Vagina (tissue), 2 donors: Measurements from ENCODE around the gene DSCAML1.

Experiments used
- POLR2A ChIP-seq, 2 donors: fragments of 450-650 bp; IDR thresholded peaks; one replicate each; pipeline ENCODE4 v1.6.1; 2017; ENCODE audit warnings: antibody characterized with exemption in 2 of 2, mild to moderate bottlenecking in 2 of 2, moderate library complexity in 2 of 2
- POLR2AphosphoS5 ChIP-seq, 2 donors: sonication (generic); formaldehyde crosslinking; IDR thresholded peaks; one replicate each; pipeline ENCODE4 v1.9.0; 2017; ENCODE audit warnings: antibody characterized with exemption in 2 of 2, mild to moderate bottlenecking in 2 of 2, low read depth in 1 of 2; ENCODE audit not compliant: insufficient read depth in 1 of 2
- TF ChIP-seq, protein P1 (sequence below), 3 experiments: fragments of 450-650 bp in 2 of 3; fragments of 200-600 bp in 1 of 3; sonication (generic) in 1 of 3; IDR thresholded peaks; one replicate each; pipeline ENCODE4 v1.5.1; 2017 to 2019; ENCODE audit warnings: antibody characterized with exemption in 3 of 3, mild to moderate bottlenecking in 2 of 3, moderate library complexity in 2 of 3

DNA sequence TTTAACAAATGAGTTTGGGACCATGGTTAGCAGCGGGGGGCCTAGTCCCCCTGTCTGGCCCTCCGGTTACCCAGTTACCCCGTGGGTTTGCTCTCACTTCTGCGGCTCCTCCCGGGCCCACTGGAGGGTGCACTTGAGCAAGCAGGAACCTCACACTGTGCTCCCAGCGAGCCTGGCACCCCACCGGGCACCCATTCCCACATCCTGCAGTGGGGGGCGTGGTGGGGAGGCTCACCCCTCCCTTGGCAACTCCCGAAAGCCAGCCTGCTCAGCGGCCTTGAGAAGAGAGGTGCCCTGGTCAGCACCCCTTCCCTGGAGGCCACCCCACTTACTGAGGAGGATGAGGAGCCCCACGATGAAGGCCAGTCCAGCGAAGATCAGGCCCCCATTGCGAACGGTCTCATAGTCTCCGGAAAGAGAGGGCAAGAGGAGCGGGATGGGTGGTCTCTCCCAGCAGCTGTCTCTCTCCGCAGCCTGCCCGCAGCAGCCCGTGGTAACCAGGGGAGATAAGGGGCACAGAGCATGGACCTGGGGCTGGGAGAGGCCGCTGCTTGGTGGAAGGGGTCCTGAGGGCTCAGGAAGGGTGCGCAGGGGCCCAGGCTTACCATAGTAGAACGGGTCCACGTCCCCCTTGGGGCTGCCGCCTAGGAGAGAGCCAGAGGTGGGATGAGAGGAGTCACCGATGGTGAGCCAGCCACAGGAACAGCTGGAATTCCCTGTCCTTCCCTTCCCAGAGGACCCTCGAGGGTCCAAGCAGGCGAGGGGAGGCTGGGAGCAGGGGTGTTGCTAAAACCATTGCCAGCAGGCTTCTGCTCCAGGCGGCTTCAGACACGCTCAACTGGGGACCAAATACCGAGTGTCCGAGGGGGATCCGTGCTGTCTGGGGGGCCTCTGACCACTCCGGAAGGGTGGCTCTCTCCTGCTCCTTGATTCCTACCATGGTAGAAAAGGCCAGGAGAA is 25.3 kb upstream of the DSCAML1 start:
- TF ChIP-seq, protein P1, sequence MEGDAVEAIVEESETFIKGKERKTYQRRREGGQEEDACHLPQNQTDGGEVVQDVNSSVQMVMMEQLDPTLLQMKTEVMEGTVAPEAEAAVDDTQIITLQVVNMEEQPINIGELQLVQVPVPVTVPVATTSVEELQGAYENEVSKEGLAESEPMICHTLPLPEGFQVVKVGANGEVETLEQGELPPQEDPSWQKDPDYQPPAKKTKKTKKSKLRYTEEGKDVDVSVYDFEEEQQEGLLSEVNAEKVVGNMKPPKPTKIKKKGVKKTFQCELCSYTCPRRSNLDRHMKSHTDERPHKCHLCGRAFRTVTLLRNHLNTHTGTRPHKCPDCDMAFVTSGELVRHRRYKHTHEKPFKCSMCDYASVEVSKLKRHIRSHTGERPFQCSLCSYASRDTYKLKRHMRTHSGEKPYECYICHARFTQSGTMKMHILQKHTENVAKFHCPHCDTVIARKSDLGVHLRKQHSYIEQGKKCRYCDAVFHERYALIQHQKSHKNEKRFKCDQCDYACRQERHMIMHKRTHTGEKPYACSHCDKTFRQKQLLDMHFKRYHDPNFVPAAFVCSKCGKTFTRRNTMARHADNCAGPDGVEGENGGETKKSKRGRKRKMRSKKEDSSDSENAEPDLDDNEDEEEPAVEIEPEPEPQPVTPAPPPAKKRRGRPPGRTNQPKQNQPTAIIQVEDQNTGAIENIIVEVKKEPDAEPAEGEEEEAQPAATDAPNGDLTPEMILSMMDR (IDR thresholded peaks at IDR 0.05), result peak in 2 of 3 experiments; percentile 23 to 31
- TF ChIP-seq POLR2AphosphoS5 (IDR thresholded peaks at IDR 0.05; ENCODE audit: insufficient read depth in 1 of 2, low read depth in 1 of 2), result no peak
- TF ChIP-seq POLR2A (IDR thresholded peaks at IDR 0.05), result no peak
